ENCODE data around the gene TMEM219.

TMEM219 gene

GRCh38 chr16:29995911-29996765, 34.3 kb downstream of the TMEM219 start, which contains the start of gene INO80E:
Gene INO80E, plus strand, starts transcription at chr16:29996241. Its CDS starts 70 bp downstream, at chr16:29996311.
- peak within 1 kb of the TSS; percentile 91 for H3K27ac ChIP-seq (ENCODE audit: extremely low read depth, low read depth, low read length)
- CTCF ChIA-PET, result interaction anchor here (0.6 to 2.1 kb wide), 13 partner anchors 10 to 274 kb away, joined by 3 to 12 read pairs (median 3); partner anchors contain the start of genes PAGR1 and PRRT2
- POLR2A ChIA-PET, result interaction anchor here (0.5 to 4.0 kb wide), 22 partner anchors 9 to 1477 kb away, joined by 3 to 42 read pairs (median 4); partner anchors contain the start of genes ALDOA, DOC2A, KCTD13 and PAGR1
- H3K4me1 ChIP-seq (ENCODE audit: control insufficient read depth, insufficient read depth, low read length), result no peaks in the 10 kb centered on the region; the same call in 1 of the 2 replicates
- no peaks in the 10 kb centered on the region for H3K9me3 ChIP-seq (ENCODE audit: control insufficient read depth, insufficient read depth, low read depth, low read length)
- peaks cover 8 to 78% of the 10 kb centered on the region in 2 experiments for H3K36me3 ChIP-seq (ENCODE audit: control insufficient read depth in 2 of 2, insufficient read depth in 1 of 2, low read length in 2 of 2)
- peak within 1 kb of the TSS; percentile 93 for H3K4me3 ChIP-seq (ENCODE audit: low read depth, low read length)
- peak; percentile 94 for TF ChIP-seq ZBTB11 (tag by site-specific recombination; conservative IDR thresholded peaks at IDR 0.05; ENCODE audit: low read depth)
- TF ChIP-seq KLF16 (tag by site-specific recombination; IDR thresholded peaks at IDR 0.05), result peak; percentile 81
- no peak for TF ChIP-seq ZNF624 (tag by site-specific recombination; IDR thresholded peaks at IDR 0.05)
- peak; percentile 90 for TF ChIP-seq ZEB2 (tag by site-specific recombination; IDR thresholded peaks at IDR 0.05)
- TF ChIP-seq ZNF561 (tag by site-specific recombination; IDR thresholded peaks at IDR 0.05; ENCODE audit: borderline replicate concordance), result peak; percentile 87; the same call in 1 of the 2 replicates
- no peak for TF ChIP-seq ZSCAN4 (tag by site-specific recombination; IDR thresholded peaks at IDR 0.05)
- no peak for TF ChIP-seq ZNF112 (tag by site-specific recombination; IDR thresholded peaks at IDR 0.05)
- no peak for TF ChIP-seq ZNF114 (tag by site-specific recombination; IDR thresholded peaks at IDR 0.05)
- TF ChIP-seq ZFP41 (tag by site-specific recombination; IDR thresholded peaks at IDR 0.05; ENCODE audit: borderline replicate concordance), result no peak
- TF ChIP-seq ZNF280D (tag by site-specific recombination; IDR thresholded peaks at IDR 0.05), result no peak
- TF ChIP-seq ZNF146 (tag by site-specific recombination; IDR thresholded peaks at IDR 0.05), result no peak; the same call in none of the 2 replicates
- TF ChIP-seq ZNF37A (tag by site-specific recombination; IDR thresholded peaks at IDR 0.05), result no peak
- no peak for TF ChIP-seq MZF1 (tag by site-specific recombination; IDR thresholded peaks at IDR 0.05; ENCODE audit: borderline replicate concordance)
- TF ChIP-seq ZNF157 (tag by site-specific recombination; IDR thresholded peaks at IDR 0.05), result no peak
- 0 out of 2 replicates have a peak, but pooled peaks have one; percentile 35 for TF ChIP-seq ZNF2 (tag by site-specific recombination; IDR thresholded peaks at IDR 0.05)
- peak; percentile 90 for TF ChIP-seq ZNF341 (tag by site-specific recombination; IDR thresholded peaks at IDR 0.05; ENCODE audit: low read depth)
- TF ChIP-seq ZFP69B (tag by site-specific recombination; IDR thresholded peaks at IDR 0.05), result no peak; the same call in 1 of the 2 replicates
- peak; percentile 81 for TF ChIP-seq ZSCAN30 (tag by site-specific recombination; IDR thresholded peaks at IDR 0.05)
- TF ChIP-seq ZBTB6 (tag by site-specific recombination; IDR thresholded peaks at IDR 0.05), result no peak
- TF ChIP-seq ZNF621 (tag by site-specific recombination; IDR thresholded peaks at IDR 0.05), result no peak
- TF ChIP-seq ZNF248 (tag by site-specific recombination; IDR thresholded peaks at IDR 0.05), result no peak
- TF ChIP-seq SCRT2 (tag by site-specific recombination; IDR thresholded peaks at IDR 0.05), result no peak
- TF ChIP-seq ZNF571 (tag by site-specific recombination; IDR thresholded peaks at IDR 0.05), result no peak
- peak; percentile 94 for TF ChIP-seq OSR2 (tag by site-specific recombination; IDR thresholded peaks at IDR 0.05)
- no peak for TF ChIP-seq ZNF510 (tag by site-specific recombination; IDR thresholded peaks at IDR 0.05; ENCODE audit: insufficient replicate concordance)
- no peak for TF ChIP-seq HOXD13 (CRISPR knock-in tag; IDR thresholded peaks at IDR 0.05; ENCODE audit: borderline replicate concordance)
- no peak; the same call in 1 of the 2 replicates for TF ChIP-seq ZNF394 (tag by site-specific recombination; IDR thresholded peaks at IDR 0.05; ENCODE audit: borderline replicate concordance)
- peak; percentile 98 for TF ChIP-seq ZNF610 (tag by site-specific recombination; IDR thresholded peaks at IDR 0.05; ENCODE audit: borderline replicate concordance)

Data from HEK293 (cell line).